Fibroblast of lung (primary cell): ENCODE measurements around the gene WEE2.

Experiments
- CTCF ChIP-seq, 2 donors: IDR thresholded peaks in 1 of 2; conservative IDR thresholded peaks in 1 of 2; 1 replicate in 1 of 2; 2 replicates in 1 of 2; pipeline ENCODE4 v1.5.1; 2011 to 2012; ENCODE audit warnings: low read length in 2 of 2, control low read depth in 1 of 2, inconsistent platforms in 1 of 2, low read depth in 1 of 2, mild to moderate bottlenecking in 1 of 2
- EZH2 ChIP-seq: IDR thresholded peaks from 2 replicates; pipeline ENCODE4 v1.5.1; 2012; ENCODE audit warnings: low read length, control low read depth, mild to moderate bottlenecking; ENCODE audit errors: missing control alignments

- TF ChIP-seq CTCF (conservative IDR thresholded peaks at IDR 0.05 in 1 of 2, IDR thresholded peaks at IDR 0.05 in 1 of 2; ENCODE audit: low read depth in 1 of 2, low read length in 2 of 2) (no peak), EZH2 (no peak)
Observed at GRCh38 chr7:141709749-141710148, 1.6 kb downstream of the WEE2 start.
